Peyer's patch (tissue), 4 donors: ENCODE data around the gene RBM20. TPM values are rescaled to one million over a fixed set of nuclear protein-coding genes. Genes with fewer than 3 reads are reported as not detected.
"Not testable (repeated sequence)": the region's sequence is repeated elsewhere in the genome, so short reads cannot be mapped to it uniquely, and the experiment has no call there.

ENCODE experiments used
- DNase-seq, 3 donors: peaks; one replicate each; pipeline ENCODE4 v3.0.0-alpha.2; 2017 to 2019
- H3K27ac ChIP-seq, 4 donors: fragments of 200-600 bp; sonication (generic); one replicate each; pipeline ENCODE4 v1.5.1; 2016 to 2019
- H3K27me3 ChIP-seq, 2 donors: fragments of 200-600 bp; sonication (generic); one replicate each; pipeline ENCODE4 v1.5.1; 2019
- H3K36me3 ChIP-seq, 3 donors: fragments of 200-600 bp; sonication (generic); one replicate each; pipeline ENCODE4 v1.5.1; 2016 to 2019
- H3K4me1 ChIP-seq, 4 donors: fragments of 200-600 bp; sonication (generic); one replicate each; pipeline ENCODE4 v1.5.1; 2016 to 2019
- H3K4me3 ChIP-seq, 4 donors: fragments of 200-600 bp; sonication (generic); 1 replicate in 3 of 4; 2 replicates in 1 of 4; pipeline ENCODE4 v1.5.1; 2016 to 2019; ENCODE audit warnings: mild to moderate bottlenecking in 1 of 4
- H3K9me3 ChIP-seq, 4 donors: fragments of 200-600 bp; sonication (generic); one replicate each; pipeline ENCODE4 v1.5.1; 2016 to 2019; ENCODE audit warnings: mild to moderate bottlenecking in 1 of 4
- POLR2A ChIP-seq, 2 donors: fragments of 450-650 bp; IDR thresholded peaks; one replicate each; pipeline ENCODE4 v1.5.1; 2017; ENCODE audit warnings: antibody characterized with exemption in 2 of 2, mild to moderate bottlenecking in 2 of 2, moderate library complexity in 2 of 2
- total RNA-seq, 4 donors: library from RNA; depleted of rRNA; stranded (reverse); fragments of >200 nt; gene quantifications; one replicate each; pipeline ENCODE4 v1.1.0, GENCODE V29; 2016
- TF ChIP-seq, protein P1 (sequence below), 6 experiments: fragments of 450-650 bp in 4 of 6; fragments of 200-600 bp in 2 of 6; sonication (generic) in 1 of 6; IDR thresholded peaks; one replicate each; pipeline ENCODE4 v1.5.1; 2017 to 2019; ENCODE audit warnings: antibody characterized with exemption in 6 of 6, mild to moderate bottlenecking in 3 of 6, moderate library complexity in 1 of 6

The RBM20 gene
- total RNA-seq, 4 donors from 2014 or later: 0.80 to 4.1 (median 1.2) TPM

DNA sequence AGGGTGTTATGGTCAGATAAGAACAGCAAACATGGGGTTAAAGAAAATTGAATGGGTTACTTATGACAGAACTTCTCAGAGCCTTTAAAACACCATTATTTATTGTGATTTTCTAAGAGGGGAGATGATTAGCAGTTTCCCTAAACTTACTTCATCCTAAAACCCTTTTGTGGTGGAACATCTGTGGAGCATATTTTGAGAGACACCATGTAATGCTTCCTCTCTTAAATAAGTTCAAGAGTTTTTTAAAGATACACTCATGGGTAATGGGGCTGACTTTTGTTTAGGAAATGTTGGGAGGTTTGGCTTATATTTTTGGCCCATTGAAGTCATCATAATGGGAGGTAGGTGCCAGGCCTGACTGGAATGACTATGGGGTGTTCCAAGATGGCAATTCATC, 219.2 kb downstream of the RBM20 start:
- Histone ChIP-seq H3K27me3 (no peaks in the 10 kb centered on the region), H3K4me1 (peaks cover 19 to 88% (median 67%) of the 10 kb centered on the region in 4 donors), H3K9me3 (no peaks in the 10 kb centered on the region), H3K27ac (peak overlapping the region; percentile 85 to 98 (median 92)), H3K4me3 (no peak overlapping the region), H3K36me3 (no peaks in the 10 kb centered on the region)
- TF ChIP-seq, protein P1, sequence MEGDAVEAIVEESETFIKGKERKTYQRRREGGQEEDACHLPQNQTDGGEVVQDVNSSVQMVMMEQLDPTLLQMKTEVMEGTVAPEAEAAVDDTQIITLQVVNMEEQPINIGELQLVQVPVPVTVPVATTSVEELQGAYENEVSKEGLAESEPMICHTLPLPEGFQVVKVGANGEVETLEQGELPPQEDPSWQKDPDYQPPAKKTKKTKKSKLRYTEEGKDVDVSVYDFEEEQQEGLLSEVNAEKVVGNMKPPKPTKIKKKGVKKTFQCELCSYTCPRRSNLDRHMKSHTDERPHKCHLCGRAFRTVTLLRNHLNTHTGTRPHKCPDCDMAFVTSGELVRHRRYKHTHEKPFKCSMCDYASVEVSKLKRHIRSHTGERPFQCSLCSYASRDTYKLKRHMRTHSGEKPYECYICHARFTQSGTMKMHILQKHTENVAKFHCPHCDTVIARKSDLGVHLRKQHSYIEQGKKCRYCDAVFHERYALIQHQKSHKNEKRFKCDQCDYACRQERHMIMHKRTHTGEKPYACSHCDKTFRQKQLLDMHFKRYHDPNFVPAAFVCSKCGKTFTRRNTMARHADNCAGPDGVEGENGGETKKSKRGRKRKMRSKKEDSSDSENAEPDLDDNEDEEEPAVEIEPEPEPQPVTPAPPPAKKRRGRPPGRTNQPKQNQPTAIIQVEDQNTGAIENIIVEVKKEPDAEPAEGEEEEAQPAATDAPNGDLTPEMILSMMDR (IDR thresholded peaks at IDR 0.05): no peak
- no peak for TF ChIP-seq POLR2A (IDR thresholded peaks at IDR 0.05)
- no peak for DNase-seq

- TF ChIP-seq, protein P1 (IDR thresholded peaks at IDR 0.05): no peak
- no peak for TF ChIP-seq POLR2A (IDR thresholded peaks at IDR 0.05)
- Histone ChIP-seq H3K36me3 (no peaks in the 10 kb centered on the region), H3K4me1 (peaks cover 19 to 88% (median 68%) of the 10 kb centered on the region in 4 donors), H3K27ac (peak overlapping the region; percentile 85 to 98 (median 92)), H3K9me3 (no peaks in the 10 kb centered on the region), H3K4me3 (no peak overlapping the region), H3K27me3 (no peaks in the 10 kb centered on the region)
- DNase-seq: no peak
Observed at GRCh38 chr10:110863956-110864355, 219.8 kb downstream of the RBM20 start.

DNA sequence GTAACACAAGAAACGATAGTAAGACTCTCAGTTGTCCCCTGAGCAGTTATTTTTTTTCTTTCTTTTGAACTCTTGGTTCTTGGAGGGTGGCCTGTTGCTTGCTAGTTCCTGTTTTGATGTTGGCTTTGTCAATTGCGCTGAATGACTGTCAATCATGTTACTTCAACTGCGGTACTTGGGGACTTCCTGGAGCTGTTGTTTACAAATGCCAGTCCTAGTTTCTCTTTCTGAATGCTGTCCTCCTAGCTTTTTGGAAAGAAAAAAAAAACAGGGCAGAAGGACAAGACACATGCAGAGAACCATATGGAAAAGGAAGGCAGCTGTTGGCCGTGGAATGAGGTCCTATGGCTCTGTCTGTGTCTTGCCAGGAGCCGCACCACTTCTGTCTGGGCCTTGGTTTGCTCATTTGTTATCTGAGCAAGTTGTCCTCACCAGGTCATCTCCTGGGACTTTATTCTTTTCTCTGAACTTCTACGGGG, 220.6 kb downstream of the RBM20 start:
- H3K9me3 ChIP-seq: no peaks in the 10 kb centered on the region
- H3K27me3 ChIP-seq: no peaks in the 10 kb centered on the region
- peak overlapping the region in 3 of 4 donors; percentile 15 to 34 (median 18) for H3K4me3 ChIP-seq
- DNase-seq: peak in 2 of 3 donors; percentile 64 to 76
- no peaks in the 10 kb centered on the region for H3K36me3 ChIP-seq
- TF ChIP-seq, protein P1 (IDR thresholded peaks at IDR 0.05): no peak
- peak in 1 of 2 donors; percentile 39 for TF ChIP-seq POLR2A (IDR thresholded peaks at IDR 0.05)
- peaks cover 12 to 88% (median 63%) of the 10 kb centered on the region in 4 donors for H3K4me1 ChIP-seq
- peak overlapping the region; percentile 85 to 98 (median 92) for H3K27ac ChIP-seq

- H3K27ac ChIP-seq: peak overlapping the region; percentile 85 to 98 (median 92)
- peak in 1 of 3 donors; percentile 77 for DNase-seq
- H3K9me3 ChIP-seq: no peaks in the 10 kb centered on the region
- H3K4me3 ChIP-seq: peak overlapping the region in 2 of 4 donors; percentile 11 to 15
- peaks cover 7 to 86% (median 62%) of the 10 kb centered on the region in 4 donors for H3K4me1 ChIP-seq
- H3K36me3 ChIP-seq: no peaks in the 10 kb centered on the region
- TF ChIP-seq, protein P1 (IDR thresholded peaks at IDR 0.05): no peak
- TF ChIP-seq POLR2A (IDR thresholded peaks at IDR 0.05): no peak
- no peaks in the 10 kb centered on the region for H3K27me3 ChIP-seq
Observed at GRCh38 chr10:110865186-110865808, 221.2 kb downstream of the RBM20 start.

DNA sequence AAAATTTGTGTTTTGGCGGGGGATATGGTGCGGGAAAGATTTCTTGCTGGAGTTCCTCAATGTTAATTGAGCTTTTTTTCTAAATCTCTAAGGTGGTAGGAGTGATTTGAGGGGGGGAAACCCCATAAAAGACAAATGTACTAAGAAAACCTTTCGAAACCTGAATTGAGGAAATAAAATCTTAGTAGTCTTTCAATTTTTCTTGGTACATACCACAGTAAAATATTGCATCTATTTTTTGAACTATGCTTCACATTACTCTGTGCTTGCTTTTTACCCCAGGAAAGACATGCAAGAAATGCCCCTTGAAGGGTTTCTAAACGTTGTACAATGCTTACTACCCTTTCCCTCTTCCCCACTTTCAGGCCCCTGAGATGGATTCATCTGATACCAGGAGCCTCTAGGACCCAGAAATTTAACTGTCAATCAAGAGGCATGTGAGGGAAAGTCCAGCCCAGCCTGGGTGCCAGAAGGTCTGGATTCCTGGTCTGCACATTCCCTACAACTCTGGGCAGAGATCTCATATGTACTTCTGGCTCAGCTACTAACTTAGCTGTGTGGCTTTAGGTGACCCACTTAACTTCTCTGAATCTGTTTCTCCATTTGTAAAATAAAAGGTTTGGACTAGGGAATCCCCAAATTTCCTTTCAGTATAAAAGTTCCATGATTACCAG, 221.8 kb downstream of the RBM20 start:
- peaks cover under 1 to 80% (median 58%) of the 10 kb centered on the region in 4 donors for H3K4me1 ChIP-seq
- no peaks in the 10 kb centered on the region for H3K36me3 ChIP-seq
- no peaks in the 10 kb centered on the region for H3K27me3 ChIP-seq
- TF ChIP-seq, protein P1 (IDR thresholded peaks at IDR 0.05): no peak
- TF ChIP-seq POLR2A (IDR thresholded peaks at IDR 0.05): no peak
- no peak for DNase-seq
- H3K27ac ChIP-seq: peak overlapping the region; percentile 85 to 98 (median 92)
- no peak overlapping the region for H3K4me3 ChIP-seq
- H3K9me3 ChIP-seq: no peaks in the 10 kb centered on the region

- H3K4me3 ChIP-seq: not testable (repeated sequence)
Observed at GRCh38 chr10:110867011-110867806, 223.1 kb downstream of the RBM20 start.

More at GRCh38 chr10:110867011-110867806, 223.1 kb downstream of the RBM20 start:
- H3K36me3 ChIP-seq, H3K27me3 ChIP-seq, H3K9me3 ChIP-seq: not testable (repeated sequence)
- Histone ChIP-seq H3K4me1 (peaks cover 0 to 69% (median 54%) of the 10 kb centered on the region in 4 donors), H3K27ac (peak overlapping the region; percentile 79 to 98 (median 90))
- peak in 1 of 3 donors; percentile 48 for DNase-seq
